B cell (primary cell): ENCODE data around the gene EIF2S3B. TPM values are rescaled to one million over a fixed set of nuclear protein-coding genes. Genes with fewer than 3 reads are reported as not detected.

ENCODE experiments used
- ATAC-seq: fragments of 200-7000 bp; cut with Tn5 transposase; one replicate; pipeline ENCODE4 v1.10.0; 2021; ENCODE audit warnings: low read depth, mild to moderate bottlenecking, moderate number of reproducible peaks, moderate library complexity
- CTCF ChIA-PET: fragments of 350-600 bp; sonication (Branson Sonifier 250); formaldehyde crosslinking; loops from one replicate; lab custom pipeline; 2021; ENCODE audit warnings: antibody characterized with exemption, inconsistent platforms; lab: Charles Lee
- POLR2A ChIA-PET: fragments of 350-600 bp; sonication (Branson Sonifier 250); formaldehyde crosslinking; loops from one replicate; lab custom pipeline; 2021; ENCODE audit warnings: antibody characterized with exemption; lab: Charles Lee
- DNase-seq: peaks from one replicate; pipeline ENCODE4 v3.0.0; 2013
- H2AFZ ChIP-seq: 2 replicates; pipeline ENCODE4 v1.6.1; 2012; ENCODE audit warnings: mild to moderate bottlenecking, low read depth, low read length; ENCODE audit not compliant: insufficient read depth, poor library complexity, severe bottlenecking
- H3K27ac ChIP-seq, 2 donors: 1 replicate in 1 of 2; 2 replicates in 1 of 2; pipeline ENCODE4 v1.5.1; 2012 to 2013; ENCODE audit warnings: low read length in 2 of 2, mild to moderate bottlenecking in 2 of 2, moderate library complexity in 1 of 2
- H3K27me3 ChIP-seq, 4 experiments: fragments of 200-600 bp in 1 of 4; sonication (generic) in 1 of 4; replicated peaks in 1 of 4; 1 replicate in 2 of 4; 2 replicates in 2 of 4; pipeline versions ENCODE4 v1.6.1 to v1.7.0; 2013 to 2016; ENCODE audit warnings: low read length in 3 of 4, mild to moderate bottlenecking in 2 of 4, mixed read lengths in 1 of 4, moderate library complexity in 1 of 4; ENCODE audit not compliant: insufficient read depth in 4 of 4, control insufficient read depth in 3 of 4; ENCODE audit errors: control extremely low read depth in 1 of 4
- H3K36me3 ChIP-seq, 2 experiments: replicated peaks in 1 of 2; 1 replicate in 1 of 2; 2 replicates in 1 of 2; pipeline versions ENCODE4 v1.6.1 to v1.7.1; 2013; ENCODE audit warnings: low read length in 1 of 2; ENCODE audit not compliant: insufficient read depth in 2 of 2, control insufficient read depth in 1 of 2; ENCODE audit errors: control extremely low read depth in 1 of 2, extremely low read depth in 1 of 2
- H3K4me1 ChIP-seq, 2 donors: fragments of 200-600 bp in 1 of 2; sonication (generic) in 1 of 2; 1 replicate in 1 of 2; 2 replicates in 1 of 2; pipeline versions ENCODE4 v1.5.1 to v1.6.1; 2013 to 2017; ENCODE audit warnings: low read length in 2 of 2; ENCODE audit not compliant: control insufficient read depth in 2 of 2, insufficient read depth in 2 of 2
- H3K4me2 ChIP-seq: replicated peaks from 2 replicates; pipeline ENCODE3; 2012; ENCODE audit warnings: mild to moderate bottlenecking, low read depth, low read length; ENCODE audit not compliant: poor library complexity, severe bottlenecking
- H3K4me3 ChIP-seq, 5 experiments: fragments of 200-600 bp in 1 of 5; sonication (generic) in 1 of 5; 1 replicate in 3 of 5; 2 replicates in 2 of 5; pipeline versions ENCODE4 v1.5.1 to v1.7.0; 2011 to 2016; ENCODE audit warnings: low read length in 4 of 5, mild to moderate bottlenecking in 4 of 5, low read depth in 2 of 5, control low read depth in 1 of 5, moderate library complexity in 1 of 5; ENCODE audit not compliant: insufficient read depth in 1 of 5; ENCODE audit errors: control extremely low read depth in 1 of 5, extremely low read depth in 1 of 5
- H3K79me2 ChIP-seq: fragments of 200-600 bp; sonication (generic); one replicate; pipeline ENCODE4 v1.6.0; 2016; ENCODE audit warnings: low read length; ENCODE audit not compliant: control insufficient read depth, insufficient read depth
- H3K9ac ChIP-seq: fragments of 200-600 bp; sonication (generic); 2 replicates; pipeline ENCODE4 v1.6.1; 2017; ENCODE audit warnings: mild to moderate bottlenecking, low read length, moderate library complexity
- H3K9me3 ChIP-seq, 3 donors: one replicate each; pipeline versions ENCODE4 v1.6.1 to v1.7.1; 2013; ENCODE audit warnings: low read length in 2 of 3; ENCODE audit not compliant: control insufficient read depth in 2 of 3, insufficient read depth in 1 of 3; ENCODE audit errors: control extremely low read depth in 1 of 3
- H4K20me1 ChIP-seq: 2 replicates; pipeline ENCODE4 v1.6.0; 2012; ENCODE audit warnings: mild to moderate bottlenecking, low read length; ENCODE audit not compliant: insufficient read depth, control insufficient read depth, poor library complexity, severe bottlenecking
- H3K27ac Mint-ChIP-seq: one replicate; pipeline ENCODE4 v1.8.0; 2021; ENCODE audit warnings: mixed read lengths
- H3K27me3 Mint-ChIP-seq: one replicate; pipeline ENCODE4 v1.8.0; 2021; ENCODE audit warnings: mixed read lengths
- H3K4me1 Mint-ChIP-seq: one replicate; pipeline ENCODE4 v1.8.0; 2021; ENCODE audit warnings: mixed read lengths
- H3K4me3 Mint-ChIP-seq: one replicate; pipeline ENCODE4 v1.8.0; 2021; ENCODE audit warnings: mixed read lengths
- H3K9me3 Mint-ChIP-seq: one replicate; pipeline ENCODE4 v1.8.0; 2022; ENCODE audit warnings: mixed read lengths; ENCODE audit not compliant: insufficient read depth
- EZH2 ChIP-seq: IDR thresholded peaks from 2 replicates; pipeline ENCODE4 v1.6.1; 2012; ENCODE audit warnings: borderline replicate concordance, low read depth, mild to moderate bottlenecking, moderate library complexity, low read length; ENCODE audit not compliant: insufficient read depth, poor library complexity, severe bottlenecking
- WGBS: methylation state at CpG from one replicate; pipeline ENCODE4 v1.1.5; 2013; ENCODE audit warnings: missing lambda C conversion rate; ENCODE audit not compliant: insufficient coverage; 5-methylcytosine and 5-hydroxymethylcytosine counted together
- intact Hi-C: fragments of 100-400 bp; cut with micrococcal nuclease; formaldehyde crosslinking; loops from one replicate; pipeline ENCODE4 v1.10.0; 2022
- polyA plus RNA-seq: library from polyadenylated mRNA; depleted of rRNA; stranded (reverse); fragments of >200 nt; gene quantifications from 2 replicates; pipeline ENCODE4 v1.2.3, GENCODE V29; 2012
- total RNA-seq, 2 donors: library from RNA; stranded (reverse); fragments of 120-200 nt in 1 of 2; gene quantifications; 1 replicate in 1 of 2; 2 replicates in 1 of 2; pipeline versions ENCODE4 v1.2.3 to v1.2.4, GENCODE V29; 2013 to 2022
- TF ChIP-seq, protein P1 (sequence below): fragments of 200-600 bp; IDR thresholded peaks from one replicate; pipeline ENCODE4 v1.8.0; 2022; ENCODE audit warnings: antibody characterized with exemption, mild to moderate bottlenecking

EIF2S3B gene
- total and polyA plus RNA-seq, 2 donors (not counting 1 experiment from before 2014, with no cell fraction given), result 0.45 to 0.54 TPM

DNA sequence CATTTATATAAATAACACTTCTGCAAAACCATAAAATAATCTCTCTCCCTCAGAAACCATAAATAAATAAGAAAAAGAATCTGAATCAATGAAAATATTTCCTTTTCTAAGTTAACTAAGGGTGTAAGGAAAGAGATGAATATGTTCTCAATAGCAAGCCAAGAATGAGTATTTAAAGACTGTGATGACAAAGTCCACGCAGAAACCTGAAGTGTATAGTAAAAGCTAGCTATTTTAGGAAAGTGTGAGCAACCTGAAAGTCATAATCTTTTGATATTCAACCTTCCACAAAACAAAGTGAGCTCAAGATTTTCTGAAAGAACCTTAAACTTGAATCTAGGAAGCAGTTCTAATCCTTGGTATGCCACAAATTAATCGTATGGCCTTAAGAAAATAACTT lies 15.9 kb downstream of the EIF2S3B start:
- Histone ChIP-seq H3K9ac (no peak overlapping the region), H3K4me3 (no peak overlapping the region), H3K27ac (no peak overlapping the region), H3K79me2 (no peaks in the 10 kb centered on the region), H3K9me3 (no peaks in the 10 kb centered on the region), H4K20me1 (no peaks in the 10 kb centered on the region), H3K4me2 (no peak overlapping the region), H2AFZ (no peak overlapping the region), H3K4me1 (no peaks in the 10 kb centered on the region), H3K27me3 (no peaks in the 10 kb centered on the region), H3K36me3 (no peaks in the 10 kb centered on the region)
- Mint-ChIP-seq H3K4me3 (no peak overlapping the region), H3K9me3 (no peaks in the 10 kb centered on the region), H3K27ac (no peak overlapping the region), H3K27me3 (no peaks in the 10 kb centered on the region), H3K4me1 (no peaks in the 10 kb centered on the region)
- no peak for TF ChIP-seq EZH2
- TF ChIP-seq, protein P1, sequence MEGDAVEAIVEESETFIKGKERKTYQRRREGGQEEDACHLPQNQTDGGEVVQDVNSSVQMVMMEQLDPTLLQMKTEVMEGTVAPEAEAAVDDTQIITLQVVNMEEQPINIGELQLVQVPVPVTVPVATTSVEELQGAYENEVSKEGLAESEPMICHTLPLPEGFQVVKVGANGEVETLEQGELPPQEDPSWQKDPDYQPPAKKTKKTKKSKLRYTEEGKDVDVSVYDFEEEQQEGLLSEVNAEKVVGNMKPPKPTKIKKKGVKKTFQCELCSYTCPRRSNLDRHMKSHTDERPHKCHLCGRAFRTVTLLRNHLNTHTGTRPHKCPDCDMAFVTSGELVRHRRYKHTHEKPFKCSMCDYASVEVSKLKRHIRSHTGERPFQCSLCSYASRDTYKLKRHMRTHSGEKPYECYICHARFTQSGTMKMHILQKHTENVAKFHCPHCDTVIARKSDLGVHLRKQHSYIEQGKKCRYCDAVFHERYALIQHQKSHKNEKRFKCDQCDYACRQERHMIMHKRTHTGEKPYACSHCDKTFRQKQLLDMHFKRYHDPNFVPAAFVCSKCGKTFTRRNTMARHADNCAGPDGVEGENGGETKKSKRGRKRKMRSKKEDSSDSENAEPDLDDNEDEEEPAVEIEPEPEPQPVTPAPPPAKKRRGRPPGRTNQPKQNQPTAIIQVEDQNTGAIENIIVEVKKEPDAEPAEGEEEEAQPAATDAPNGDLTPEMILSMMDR, result no peak
- intact Hi-C loops, result no loop called here
- WGBS, result no CpG with 5 or more reads among the region's 2 CpGs
- ChIA-PET CTCF (no interaction called here), POLR2A (no interaction called here)
- DNase-seq, result no peak
- ATAC-seq, result no peak

DNA sequence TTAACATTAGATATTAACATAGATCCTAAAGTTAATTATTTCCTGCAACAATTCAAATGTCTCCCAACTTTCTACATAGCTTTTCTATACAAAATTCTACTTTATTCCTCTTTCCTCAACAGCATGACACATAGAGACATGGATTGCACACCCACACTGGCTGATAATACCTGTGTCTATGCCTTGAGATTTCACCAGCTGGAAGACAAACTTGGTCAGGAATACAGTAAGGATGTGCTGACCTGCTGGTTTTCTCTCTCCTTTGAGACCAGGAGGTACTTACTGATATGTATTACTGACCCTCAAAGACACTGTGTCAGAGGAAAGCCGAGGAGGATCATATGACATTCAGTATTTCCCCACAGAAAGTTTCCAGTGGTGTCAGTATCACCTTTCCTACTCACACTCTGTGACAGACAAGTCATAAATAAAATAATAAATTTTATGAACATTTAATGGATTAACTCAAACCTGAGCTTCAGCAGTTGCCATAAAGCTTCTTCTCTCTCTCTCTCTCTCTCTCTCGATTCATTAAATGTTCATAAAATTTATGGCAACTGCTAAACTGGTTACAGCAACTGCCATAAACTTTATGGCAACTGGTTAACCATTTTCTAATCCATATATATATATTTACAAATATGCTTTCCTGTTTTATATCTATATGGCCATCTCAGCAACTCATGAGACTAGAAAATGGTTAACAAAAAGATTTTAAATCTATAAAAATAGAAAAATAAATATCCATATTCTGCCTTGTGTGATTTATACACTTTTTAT lies 22.7 kb downstream of the EIF2S3B start:
- H2AFZ ChIP-seq, result no peak overlapping the region
- H4K20me1 ChIP-seq, result no peaks in the 10 kb centered on the region
- no peak overlapping the region for H3K4me2 ChIP-seq
- no peak overlapping the region for H3K4me3 ChIP-seq
- H3K36me3 ChIP-seq, result no peaks in the 10 kb centered on the region
- no peaks in the 10 kb centered on the region for H3K27me3 ChIP-seq
- Mint-ChIP-seq H3K27ac (no peak overlapping the region), H3K4me1 (no peaks in the 10 kb centered on the region), H3K4me3 (no peak overlapping the region), H3K27me3 (peaks cover 11% of the 10 kb centered on the region), H3K9me3 (no peaks in the 10 kb centered on the region)
- no peaks in the 10 kb centered on the region for H3K79me2 ChIP-seq
- POLR2A ChIA-PET, result no interaction called here
- no peaks in the 10 kb centered on the region for H3K4me1 ChIP-seq
- no CpG with 5 or more reads among the region's 2 CpGs for WGBS
- TF ChIP-seq, protein P1, result no peak
- TF ChIP-seq EZH2, result no peak
- DNase-seq, result no peak
- H3K9ac ChIP-seq, result no peak overlapping the region
- CTCF ChIA-PET, result no interaction called here
- H3K27ac ChIP-seq, result no peak overlapping the region
- peaks cover 0 to 1% (median 0%) of the 10 kb centered on the region in 3 donors for H3K9me3 ChIP-seq
- intact Hi-C loops, result no loop called here
- ATAC-seq, result no peak
